OCI-LY1 (cell line): ENCODE results near the gene CAMTA1.

ENCODE experiments used
- H2AFZ ChIP-seq: fragments of 200-600 bp; sonication (generic), shearing (Covaris generic); 2 replicates; pipeline ENCODE4 v1.6.0; 2014; ENCODE audit warnings: antibody characterized with exemption, mild to moderate bottlenecking, low read length
- H3F3A ChIP-seq: fragments of 200-600 bp; sonication (generic), shearing (Covaris generic); 2 replicates; pipeline ENCODE4 v1.6.0; 2014; ENCODE audit warnings: mild to moderate bottlenecking, antibody characterized with exemption, low read length, moderate library complexity; ENCODE audit not compliant: insufficient read depth
- H3K27ac ChIP-seq: fragments of 200-600 bp; sonication (generic); 2 replicates; pipeline ENCODE4 v1.5.1; 2014; ENCODE audit warnings: low read length, mixed run types, mild to moderate bottlenecking, low read depth; ENCODE audit not compliant: poor library complexity, severe bottlenecking
- H3K27me3 ChIP-seq: fragments of 200-600 bp; sonication (generic); 2 replicates; pipeline ENCODE4 v1.6.0; 2014; ENCODE audit warnings: antibody characterized with exemption, mild to moderate bottlenecking, low read length, moderate library complexity; ENCODE audit not compliant: insufficient read depth
- H3K36me3 ChIP-seq: fragments of 200-600 bp; sonication (generic); 2 replicates; pipeline ENCODE4 v1.6.1; 2014; ENCODE audit warnings: mild to moderate bottlenecking, antibody characterized with exemption, low read length, moderate library complexity, mixed read lengths; ENCODE audit not compliant: insufficient read depth
- H3K4me1 ChIP-seq: fragments of 200-600 bp; sonication (generic); 2 replicates; pipeline ENCODE4 v1.5.1; 2014; ENCODE audit warnings: mild to moderate bottlenecking, low read length, moderate library complexity; ENCODE audit not compliant: insufficient read depth, severe bottlenecking
- H3K4me2 ChIP-seq: fragments of 200-600 bp; sonication (generic), shearing (Covaris generic); 2 replicates; pipeline ENCODE4 v1.6.1; 2014; ENCODE audit warnings: low read length
- H3K4me3 ChIP-seq: fragments of 200-600 bp; sonication (generic); 2 replicates; pipeline ENCODE4 v1.5.1; 2014; ENCODE audit warnings: low read length, low read depth, mild to moderate bottlenecking, mixed read lengths; ENCODE audit not compliant: poor library complexity, severe bottlenecking
- H3K79me2 ChIP-seq: fragments of 200-600 bp; shearing (Covaris generic); 2 replicates; pipeline ENCODE4 v1.6.1; 2016; ENCODE audit warnings: mixed run types, low read length, mixed read lengths; ENCODE audit not compliant: insufficient read depth
- H3K9ac ChIP-seq: fragments of 200-600 bp; sonication (generic), shearing (Covaris generic); 2 replicates; pipeline ENCODE4 v1.6.1; 2014; ENCODE audit warnings: mild to moderate bottlenecking, low read length, mixed read lengths
- H3K9me2 ChIP-seq: fragments of 200-600 bp; sonication (generic), shearing (Covaris generic); 2 replicates; pipeline ENCODE4 v1.6.1; 2014; ENCODE audit warnings: low read depth, mild to moderate bottlenecking, low read length, mixed read lengths
- H3K9me3 ChIP-seq: fragments of 200-600 bp; shearing (Covaris generic); 2 replicates; pipeline ENCODE4 v1.6.1; 2014; ENCODE audit warnings: low read length, mixed read lengths
- H4K20me1 ChIP-seq: fragments of 200-600 bp; sonication (generic), shearing (Covaris generic); 2 replicates; pipeline ENCODE4 v1.6.0; 2016; ENCODE audit warnings: mild to moderate bottlenecking, low read length; ENCODE audit not compliant: insufficient read depth
- EZH2 ChIP-seq: fragments of 200-600 bp; sonication (generic), shearing (Covaris generic); IDR thresholded peaks from 2 replicates; pipeline ENCODE4 v1.8.0; 2017; ENCODE audit warnings: borderline replicate concordance, mixed run types, mild to moderate bottlenecking, antibody characterized with exemption, low read length, moderate library complexity, mixed read lengths
- TF ChIP-seq, protein P1 (sequence below): fragments of 200-600 bp; sonication (generic), shearing (Covaris generic); IDR thresholded peaks from 2 replicates; pipeline ENCODE4 v1.5.1; 2017; ENCODE audit warnings: mild to moderate bottlenecking, antibody characterized with exemption, low read length, moderate library complexity, mixed read lengths

CAMTA1 gene

DNA sequence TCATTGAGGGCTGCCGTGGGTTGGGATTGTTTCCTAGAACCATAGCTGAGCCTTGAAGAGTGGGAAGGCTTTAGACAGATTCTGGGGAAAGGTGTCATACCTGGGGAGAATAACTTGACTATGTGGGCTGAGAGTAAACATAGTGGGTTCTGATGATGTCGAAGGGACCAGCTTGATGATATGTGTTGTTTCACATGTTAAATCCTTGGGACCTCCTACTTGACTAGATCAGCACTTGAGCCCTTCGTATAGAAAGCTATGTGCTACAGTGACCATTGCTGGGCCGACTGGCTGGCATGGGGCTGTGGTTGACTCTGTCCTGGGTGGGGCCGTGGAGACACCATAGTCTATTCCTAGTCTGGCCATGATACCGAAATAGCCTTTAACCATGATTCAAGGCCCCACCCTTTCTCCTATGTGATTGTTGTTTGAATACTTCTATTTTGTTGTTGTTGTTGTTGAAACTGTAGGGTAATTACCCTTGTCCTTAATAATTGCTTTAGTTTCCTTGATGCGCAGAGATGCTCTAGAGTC is 423.5 kb downstream of the CAMTA1 start:
- no peak overlapping the region for H2AFZ ChIP-seq
- H3F3A ChIP-seq: no peaks in the 10 kb centered on the region
- no peaks in the 10 kb centered on the region for H3K9me2 ChIP-seq
- H3K27me3 ChIP-seq: no peaks in the 10 kb centered on the region
- no peak overlapping the region for H3K27ac ChIP-seq
- no peaks in the 10 kb centered on the region for H3K36me3 ChIP-seq
- no peak overlapping the region for H3K9ac ChIP-seq
- H3K4me2 ChIP-seq: no peak overlapping the region
- H4K20me1 ChIP-seq: no peaks in the 10 kb centered on the region
- H3K4me3 ChIP-seq: no peak overlapping the region
- TF ChIP-seq, protein P1, sequence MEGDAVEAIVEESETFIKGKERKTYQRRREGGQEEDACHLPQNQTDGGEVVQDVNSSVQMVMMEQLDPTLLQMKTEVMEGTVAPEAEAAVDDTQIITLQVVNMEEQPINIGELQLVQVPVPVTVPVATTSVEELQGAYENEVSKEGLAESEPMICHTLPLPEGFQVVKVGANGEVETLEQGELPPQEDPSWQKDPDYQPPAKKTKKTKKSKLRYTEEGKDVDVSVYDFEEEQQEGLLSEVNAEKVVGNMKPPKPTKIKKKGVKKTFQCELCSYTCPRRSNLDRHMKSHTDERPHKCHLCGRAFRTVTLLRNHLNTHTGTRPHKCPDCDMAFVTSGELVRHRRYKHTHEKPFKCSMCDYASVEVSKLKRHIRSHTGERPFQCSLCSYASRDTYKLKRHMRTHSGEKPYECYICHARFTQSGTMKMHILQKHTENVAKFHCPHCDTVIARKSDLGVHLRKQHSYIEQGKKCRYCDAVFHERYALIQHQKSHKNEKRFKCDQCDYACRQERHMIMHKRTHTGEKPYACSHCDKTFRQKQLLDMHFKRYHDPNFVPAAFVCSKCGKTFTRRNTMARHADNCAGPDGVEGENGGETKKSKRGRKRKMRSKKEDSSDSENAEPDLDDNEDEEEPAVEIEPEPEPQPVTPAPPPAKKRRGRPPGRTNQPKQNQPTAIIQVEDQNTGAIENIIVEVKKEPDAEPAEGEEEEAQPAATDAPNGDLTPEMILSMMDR: no peak
- TF ChIP-seq EZH2: no peak
- H3K79me2 ChIP-seq: no peaks in the 10 kb centered on the region
- H3K4me1 ChIP-seq: no peaks in the 10 kb centered on the region
- no peaks in the 10 kb centered on the region for H3K9me3 ChIP-seq

DNA sequence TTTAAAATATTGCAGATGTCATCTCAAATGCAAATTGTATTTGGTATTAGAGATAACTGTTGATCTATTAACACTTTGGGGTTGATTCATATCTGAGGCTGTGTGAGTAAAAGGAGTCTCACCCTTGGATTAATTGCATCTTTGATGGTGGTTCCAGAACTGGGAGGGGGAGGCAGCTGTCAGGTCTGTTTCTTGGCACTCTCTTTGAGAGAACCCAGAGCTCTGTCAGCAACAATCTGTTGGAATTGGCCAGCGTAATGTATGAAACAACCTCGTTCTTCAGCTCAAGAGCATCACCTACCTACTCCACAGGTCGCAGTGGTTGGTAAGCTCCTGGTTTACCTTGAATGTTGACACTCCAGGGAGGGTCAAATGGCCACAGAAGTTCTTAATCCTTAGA is 424.1 kb downstream of the CAMTA1 start:
- TF ChIP-seq, protein P1: no peak
- no peak for TF ChIP-seq EZH2
- Histone ChIP-seq H3K27me3 (no peaks in the 10 kb centered on the region), H3K9me2 (no peaks in the 10 kb centered on the region), H4K20me1 (no peaks in the 10 kb centered on the region), H3K79me2 (no peaks in the 10 kb centered on the region), H3K4me2 (no peak overlapping the region), H2AFZ (no peak overlapping the region), H3K9me3 (no peaks in the 10 kb centered on the region), H3K9ac (no peak overlapping the region), H3K27ac (no peak overlapping the region), H3F3A (no peaks in the 10 kb centered on the region), H3K4me3 (no peak overlapping the region), H3K4me1 (no peaks in the 10 kb centered on the region), H3K36me3 (no peaks in the 10 kb centered on the region)

GRCh38 chr1:7218210-7218832 is 433.1 kb downstream of the CAMTA1 start:
- Histone ChIP-seq H3K9me2 (no peaks in the 10 kb centered on the region), H3K9ac (no peak overlapping the region), H3K27me3 (no peaks in the 10 kb centered on the region; the same call in 1 of the 2 replicates), H4K20me1 (no peaks in the 10 kb centered on the region), H3K4me2 (no peak overlapping the region), H3K4me3 (no peak overlapping the region), H3K36me3 (no peaks in the 10 kb centered on the region), H3K79me2 (no peaks in the 10 kb centered on the region), H3K4me1 (no peaks in the 10 kb centered on the region), H3K27ac (no peak overlapping the region), H3F3A (no peaks in the 10 kb centered on the region), H3K9me3 (no peaks in the 10 kb centered on the region), H2AFZ (no peak overlapping the region)
- TF ChIP-seq, protein P1: peak; percentile 87
- TF ChIP-seq EZH2: no peak
